ENCODE data around the gene EOGT. TPM values are rescaled to one million over a fixed set of nuclear protein-coding genes. Genes with fewer than 3 reads are reported as not detected.

EOGT gene
- total RNA-seq, 1 donor from 2014 or later: 17.3 TPM

DNA sequence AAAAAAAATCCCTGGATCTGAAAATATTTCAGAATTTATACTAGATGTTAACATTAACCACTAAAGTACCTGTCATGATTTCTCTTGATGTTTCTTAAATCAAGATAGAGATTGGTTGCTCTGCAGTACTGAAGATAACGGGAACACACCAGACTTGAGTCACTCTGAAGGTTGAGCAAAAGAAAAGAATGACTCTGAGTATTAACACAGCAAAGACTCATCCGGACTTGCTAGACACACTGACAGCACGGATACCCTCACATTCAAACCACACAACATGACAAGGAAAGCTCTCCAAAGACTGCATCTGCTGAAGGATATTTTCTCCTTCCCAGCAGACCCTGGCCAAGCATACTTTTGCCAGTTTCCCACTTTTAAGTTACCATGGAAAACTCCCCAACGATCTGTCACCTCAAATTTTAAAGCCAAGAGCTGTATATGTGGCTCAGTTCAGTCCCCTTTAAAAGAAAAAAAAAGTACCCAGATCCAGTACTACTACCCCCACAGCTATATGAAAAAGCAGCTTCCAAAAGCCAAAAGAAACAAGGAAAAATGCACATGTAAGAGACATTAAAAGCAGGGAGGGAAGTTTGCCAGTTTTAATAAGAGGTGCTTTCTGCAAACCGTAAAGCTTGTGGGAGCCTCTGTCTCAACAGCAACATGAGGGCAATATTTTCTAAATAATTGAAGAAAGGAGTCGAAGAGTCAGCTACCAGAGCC, 8.3 kb downstream of the EOGT start:
- Mint-ChIP-seq H3K36me3 (ENCODE audit: low read depth) (peaks cover 32% of the 10 kb centered on the region), H3K9me3 (no peaks in the 10 kb centered on the region), H3K4me3 (no peak overlapping the region), H3K27me3 (no peaks in the 10 kb centered on the region), H3K4me1 (no peaks in the 10 kb centered on the region), H3K27ac (no peak overlapping the region)
- no peak for DNase-seq
- ChIA-PET POLR2A (no interaction called here), CTCF (interaction anchor here (0.6 kb wide), 1 partner anchor 69 kb away, joined by 4 read pairs; no protein-coding TSS in a partner anchor)
- no peak for TF ChIP-seq CTCF (IDR thresholded peaks at IDR 0.05)
- intact Hi-C loops (cut with micrococcal nuclease): no loop called here
- no peak for ATAC-seq (ENCODE audit: low read depth)

DNA sequence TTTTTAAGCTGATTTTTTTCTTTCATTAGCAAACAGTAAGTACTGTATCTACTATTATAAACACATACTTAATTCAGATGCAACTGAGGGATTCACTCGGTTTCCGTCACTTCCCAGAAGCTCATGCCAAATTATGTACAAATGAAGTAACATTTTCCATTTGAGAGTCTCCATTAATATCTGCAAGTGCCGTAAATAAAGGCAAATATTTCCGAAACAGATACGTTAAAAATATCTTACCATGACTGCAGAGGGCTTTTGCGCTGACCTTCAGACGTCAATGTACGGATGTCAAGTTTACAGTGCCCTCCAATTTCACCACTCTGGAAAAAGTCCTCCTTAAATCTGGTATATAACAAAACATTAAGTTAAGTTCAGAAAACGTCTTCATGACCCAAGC, 9.3 kb downstream of the EOGT start:
- intact Hi-C loops (cut with micrococcal nuclease): no loop called here
- no peaks in the 10 kb centered on the region for H3K4me1 Mint-ChIP-seq
- H3K27me3 Mint-ChIP-seq: no peaks in the 10 kb centered on the region
- peaks cover 32% of the 10 kb centered on the region for H3K36me3 Mint-ChIP-seq (ENCODE audit: low read depth)
- POLR2A ChIA-PET: no interaction called here
- H3K27ac Mint-ChIP-seq: no peak overlapping the region
- CTCF ChIA-PET: no interaction called here
- H3K4me3 Mint-ChIP-seq: no peak overlapping the region
- DNase-seq: no peak
- no peaks in the 10 kb centered on the region for H3K9me3 Mint-ChIP-seq
- no peak for ATAC-seq (ENCODE audit: low read depth)
- TF ChIP-seq CTCF (IDR thresholded peaks at IDR 0.05): no peak

DNA sequence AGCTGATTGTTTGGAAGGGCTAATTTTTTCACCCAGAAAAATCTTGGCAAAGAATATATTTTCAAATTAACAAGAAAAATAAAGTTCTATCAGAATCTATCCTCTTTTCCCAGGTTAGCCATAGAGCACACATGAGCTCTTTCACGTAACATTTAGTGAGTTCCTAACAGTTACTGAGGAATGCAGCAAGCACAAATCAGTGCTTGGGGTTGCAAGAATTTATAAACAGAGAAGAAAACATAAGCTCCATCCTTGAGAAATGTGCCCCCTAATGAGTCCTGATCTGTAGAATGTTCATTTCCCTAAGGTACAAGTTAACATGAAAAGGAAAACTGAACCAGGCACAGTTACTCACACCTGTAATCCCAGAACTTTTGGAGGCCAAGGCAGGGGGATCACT, 13.9 kb downstream of the EOGT start:
- Mint-ChIP-seq H3K36me3 (ENCODE audit: low read depth) (peaks cover 42% of the 10 kb centered on the region), H3K9me3 (no peaks in the 10 kb centered on the region), H3K4me1 (no peaks in the 10 kb centered on the region), H3K27me3 (no peaks in the 10 kb centered on the region), H3K4me3 (no peak overlapping the region), H3K27ac (no peak overlapping the region)
- ATAC-seq (ENCODE audit: low read depth) (no peak), DNase-seq (no peak)
- TF ChIP-seq CTCF (IDR thresholded peaks at IDR 0.05): no peak
- POLR2A ChIA-PET: no interaction called here
- intact Hi-C loops (cut with micrococcal nuclease): no loop called here
- CTCF ChIA-PET: no interaction called here

GRCh38 chr3:68999158-68999557, 14.3 kb downstream of the EOGT start:
- ATAC-seq (ENCODE audit: low read depth) (no peak), DNase-seq (no peak)
- Mint-ChIP-seq H3K9me3 (no peaks in the 10 kb centered on the region), H3K27ac (no peak overlapping the region), H3K4me1 (no peaks in the 10 kb centered on the region), H3K36me3 (ENCODE audit: low read depth) (peaks cover 41% of the 10 kb centered on the region), H3K27me3 (no peaks in the 10 kb centered on the region), H3K4me3 (no peak overlapping the region)
- ChIA-PET POLR2A (no interaction called here), CTCF (no interaction called here)
- intact Hi-C loops (cut with micrococcal nuclease): no loop called here
- no peak for TF ChIP-seq CTCF (IDR thresholded peaks at IDR 0.05)

- intact Hi-C loops (cut with micrococcal nuclease): no loop called here
- ChIA-PET CTCF (no interaction called here), POLR2A (no interaction called here)
- H3K27me3 Mint-ChIP-seq: no peaks in the 10 kb centered on the region
- no peak overlapping the region for H3K27ac Mint-ChIP-seq
- no peak overlapping the region for H3K4me3 Mint-ChIP-seq
- TF ChIP-seq CTCF (IDR thresholded peaks at IDR 0.05): no peak
- ATAC-seq (ENCODE audit: low read depth) (no peak), DNase-seq (no peak)
- H3K4me1 Mint-ChIP-seq: no peaks in the 10 kb centered on the region
- H3K36me3 Mint-ChIP-seq (ENCODE audit: low read depth): peaks cover 43% of the 10 kb centered on the region
- H3K9me3 Mint-ChIP-seq: peaks cover 9% of the 10 kb centered on the region
Measured at GRCh38 chr3:68997887-68998286, 15.6 kb downstream of the EOGT start.

Data from activated B cell treated with CpG ODN at 0.5 μM for 24 hours (primary cell).